ENCODE measurements around the gene KANSL1. TPM values are rescaled to one million over a fixed set of nuclear protein-coding genes. Genes with fewer than 3 reads are reported as not detected.

KANSL1 gene
- total RNA-seq, 1 experiment from 2014 or later, result 52.5 TPM

DNA sequence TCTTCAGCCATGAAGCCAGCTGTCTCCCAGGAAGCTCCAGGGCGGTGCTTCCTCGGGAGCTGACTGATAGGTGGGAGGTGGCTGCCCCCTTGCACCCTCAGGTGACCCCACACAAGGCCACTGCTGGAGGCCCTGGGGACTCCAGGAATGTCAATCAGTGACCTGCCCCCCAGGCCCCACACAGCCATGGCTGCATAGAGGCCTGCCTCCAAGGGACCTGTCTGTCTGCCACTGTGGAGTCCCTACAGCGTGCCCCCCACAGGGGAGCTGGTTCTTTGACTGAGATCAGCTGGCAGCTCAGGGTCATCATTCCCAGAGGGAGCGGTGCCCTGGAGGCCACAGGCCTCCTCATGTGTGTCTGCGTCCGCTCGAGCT is 180.1 kb downstream of the KANSL1 start:
- Histone ChIP-seq H3K4me2 (no peak overlapping the region), H3K27ac (no peak overlapping the region), H2AFZ (no peak overlapping the region), H3K9me2 (ENCODE audit: insufficient read depth) (no peaks in the 10 kb centered on the region), H3K79me2 (ENCODE audit: low read depth) (no peaks in the 10 kb centered on the region), H3F3A (ENCODE audit: insufficient read depth, low read depth) (no peaks in the 10 kb centered on the region), H3K9me3 (ENCODE audit: insufficient read depth, low read depth) (no peaks in the 10 kb centered on the region), H4K20me1 (ENCODE audit: insufficient read depth) (no peaks in the 10 kb centered on the region), H3K36me3 (ENCODE audit: low read depth) (no peaks in the 10 kb centered on the region), H3K4me3 (no peak overlapping the region), H3K27me3 (ENCODE audit: insufficient read depth, low read depth) (no peaks in the 10 kb centered on the region), H3K4me1 (replicated peaks; ENCODE audit: insufficient read depth) (no peaks in the 10 kb centered on the region)
- ChIA-PET CTCF (no interaction called here), POLR2A (ENCODE audit: unreplicated experiment) (no interaction called here)
- TF ChIP-seq EZH2 (IDR thresholded peaks at IDR 0.05; ENCODE audit: low read depth), result no peak
- TF ChIP-seq, protein P1, sequence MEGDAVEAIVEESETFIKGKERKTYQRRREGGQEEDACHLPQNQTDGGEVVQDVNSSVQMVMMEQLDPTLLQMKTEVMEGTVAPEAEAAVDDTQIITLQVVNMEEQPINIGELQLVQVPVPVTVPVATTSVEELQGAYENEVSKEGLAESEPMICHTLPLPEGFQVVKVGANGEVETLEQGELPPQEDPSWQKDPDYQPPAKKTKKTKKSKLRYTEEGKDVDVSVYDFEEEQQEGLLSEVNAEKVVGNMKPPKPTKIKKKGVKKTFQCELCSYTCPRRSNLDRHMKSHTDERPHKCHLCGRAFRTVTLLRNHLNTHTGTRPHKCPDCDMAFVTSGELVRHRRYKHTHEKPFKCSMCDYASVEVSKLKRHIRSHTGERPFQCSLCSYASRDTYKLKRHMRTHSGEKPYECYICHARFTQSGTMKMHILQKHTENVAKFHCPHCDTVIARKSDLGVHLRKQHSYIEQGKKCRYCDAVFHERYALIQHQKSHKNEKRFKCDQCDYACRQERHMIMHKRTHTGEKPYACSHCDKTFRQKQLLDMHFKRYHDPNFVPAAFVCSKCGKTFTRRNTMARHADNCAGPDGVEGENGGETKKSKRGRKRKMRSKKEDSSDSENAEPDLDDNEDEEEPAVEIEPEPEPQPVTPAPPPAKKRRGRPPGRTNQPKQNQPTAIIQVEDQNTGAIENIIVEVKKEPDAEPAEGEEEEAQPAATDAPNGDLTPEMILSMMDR (conservative IDR thresholded peaks at IDR 0.05), result no peak
- intact Hi-C loops (cut with micrococcal nuclease; ENCODE audit: unreplicated experiment), result no loop called here
- DNase-seq, result no peak
- BruUV-seq (replicated peaks), result no TSS peak

DNA sequence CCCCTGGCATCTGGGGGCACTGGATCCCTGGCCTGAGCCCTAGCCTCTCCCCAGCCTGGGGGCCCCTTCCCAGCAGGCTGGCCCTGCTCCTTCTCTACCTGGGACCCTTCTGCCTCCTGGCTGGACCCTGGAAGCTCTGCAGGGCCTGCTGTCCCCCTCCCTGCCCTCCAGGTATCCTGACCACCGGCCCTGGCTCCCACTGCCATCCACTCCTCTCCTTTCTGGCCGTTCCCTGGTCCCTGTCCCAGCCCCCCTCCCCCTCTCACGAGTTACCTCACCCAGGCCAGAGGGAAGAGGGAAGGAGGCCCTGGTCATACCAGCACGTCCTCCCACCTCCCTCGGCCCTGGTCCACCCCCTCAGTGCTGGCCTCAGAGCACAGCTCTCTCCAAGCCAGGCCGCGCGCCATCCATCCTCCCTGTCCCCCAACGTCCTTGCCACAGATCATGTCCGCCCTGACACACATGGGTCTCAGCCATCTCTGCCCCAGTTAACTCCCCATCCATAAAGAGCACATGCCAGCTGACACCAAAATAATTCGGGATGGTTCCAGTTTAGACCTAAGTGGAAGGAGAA is 180.6 kb downstream of the KANSL1 start:
- Histone ChIP-seq H3K9me2 (ENCODE audit: insufficient read depth) (no peaks in the 10 kb centered on the region), H2AFZ (no peak overlapping the region), H3K4me3 (no peak overlapping the region), H3F3A (ENCODE audit: insufficient read depth, low read depth) (no peaks in the 10 kb centered on the region), H3K4me1 (replicated peaks; ENCODE audit: insufficient read depth) (no peaks in the 10 kb centered on the region), H3K36me3 (ENCODE audit: low read depth) (no peaks in the 10 kb centered on the region), H3K27ac (no peak overlapping the region), H3K27me3 (ENCODE audit: insufficient read depth, low read depth) (no peaks in the 10 kb centered on the region), H3K79me2 (ENCODE audit: low read depth) (no peaks in the 10 kb centered on the region), H4K20me1 (ENCODE audit: insufficient read depth) (no peaks in the 10 kb centered on the region; the same call in 1 of the 2 replicates), H3K9me3 (ENCODE audit: insufficient read depth, low read depth) (no peaks in the 10 kb centered on the region), H3K4me2 (no peak overlapping the region)
- intact Hi-C loops (cut with micrococcal nuclease; ENCODE audit: unreplicated experiment), result no loop called here
- no peak for TF ChIP-seq EZH2 (IDR thresholded peaks at IDR 0.05; ENCODE audit: low read depth)
- TF ChIP-seq, protein P1 (conservative IDR thresholded peaks at IDR 0.05), result no peak
- CTCF ChIA-PET, result no interaction called here
- no peak for DNase-seq
- POLR2A ChIA-PET (ENCODE audit: unreplicated experiment), result no interaction called here
- no TSS peak for BruUV-seq (replicated peaks)

DNA sequence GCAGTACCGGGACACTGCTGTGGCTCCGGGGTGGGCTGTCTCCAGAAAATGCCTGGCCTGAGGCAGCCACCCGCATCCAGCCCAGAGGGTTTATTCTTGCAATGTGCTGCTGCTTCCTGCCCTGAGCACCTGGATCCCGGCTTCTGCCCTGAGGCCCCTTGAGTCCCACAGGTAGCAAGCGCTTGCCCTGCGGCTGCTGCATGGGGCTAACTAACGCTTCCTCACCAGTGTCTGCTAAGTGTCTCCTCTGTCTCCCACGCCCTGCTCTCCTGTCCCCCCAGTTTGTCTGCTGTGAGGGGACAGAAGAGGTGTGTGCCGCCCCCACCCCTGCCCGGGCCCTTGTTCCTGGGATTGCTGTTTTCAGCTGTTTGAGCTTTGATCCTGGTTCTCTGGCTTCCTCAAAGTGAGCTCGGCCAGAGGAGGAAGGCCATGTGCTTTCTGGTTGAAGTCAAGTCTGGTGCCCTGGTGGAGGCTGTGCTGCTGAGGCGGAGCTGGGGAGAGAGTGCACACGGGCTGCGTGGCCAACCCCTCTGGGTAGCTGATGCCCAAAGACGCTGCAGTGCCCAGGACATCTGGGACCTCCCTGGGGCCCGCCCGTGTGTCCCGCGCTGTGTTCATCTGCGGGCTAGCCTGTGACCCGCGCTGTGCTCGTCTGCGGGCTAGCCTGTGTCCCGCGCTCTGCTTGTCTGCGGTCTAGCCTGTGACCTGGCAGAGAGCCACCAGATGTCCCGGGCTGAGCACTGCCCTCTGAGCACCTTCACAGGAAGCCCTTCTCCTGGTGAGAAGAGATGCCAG is 181.3 kb downstream of the KANSL1 start:
- POLR2A ChIA-PET (ENCODE audit: unreplicated experiment), result no interaction called here

More for the DNA sequence above, 181.3 kb downstream of the KANSL1 start:
- no peaks in the 10 kb centered on the region for H3F3A ChIP-seq (ENCODE audit: insufficient read depth, low read depth)
- no peaks in the 10 kb centered on the region for H3K27me3 ChIP-seq (ENCODE audit: insufficient read depth, low read depth)
- H3K27ac ChIP-seq, result no peak overlapping the region
- intact Hi-C loops (cut with micrococcal nuclease; ENCODE audit: unreplicated experiment), result no loop called here
- no peaks in the 10 kb centered on the region; the same call in 1 of the 2 replicates for H4K20me1 ChIP-seq (ENCODE audit: insufficient read depth)
- H3K9me2 ChIP-seq (ENCODE audit: insufficient read depth), result no peaks in the 10 kb centered on the region
- H3K4me2 ChIP-seq, result no peak overlapping the region
- no peak for DNase-seq
- no peaks in the 10 kb centered on the region for H3K36me3 ChIP-seq (ENCODE audit: low read depth)
- H3K4me1 ChIP-seq (replicated peaks; ENCODE audit: insufficient read depth), result no peaks in the 10 kb centered on the region
- CTCF ChIA-PET, result no interaction called here
- H3K79me2 ChIP-seq (ENCODE audit: low read depth), result no peaks in the 10 kb centered on the region
- no TSS peak for BruUV-seq (replicated peaks)
- H3K9me3 ChIP-seq (ENCODE audit: insufficient read depth, low read depth), result no peaks in the 10 kb centered on the region
- no peak overlapping the region for H3K4me3 ChIP-seq
- H2AFZ ChIP-seq, result no peak overlapping the region
- TF ChIP-seq, protein P1 (conservative IDR thresholded peaks at IDR 0.05), result no peak
- TF ChIP-seq EZH2 (IDR thresholded peaks at IDR 0.05; ENCODE audit: low read depth), result no peak

Measured in PC-9 (cell line).